SK-N-SH (cell line): Measurements from ENCODE around the gene EPOP.

ENCODE experiments used
- ELF1 ChIP-seq: IDR thresholded peaks from 2 replicates; pipeline ENCODE4 v1.4.0; 2012
- EP300 ChIP-seq, 2 experiments: IDR thresholded peaks; 2 replicates each; pipeline versions ENCODE4 v1.4.0 to v1.6.1; 2012; ENCODE audit warnings: borderline replicate concordance in 1 of 2, low read depth in 1 of 2, low read length in 1 of 2
- FOXM1 ChIP-seq: IDR thresholded peaks from 2 replicates; pipeline ENCODE4 v1.4.0; 2012; ENCODE audit warnings: low read depth, mild to moderate bottlenecking
- POLR2AphosphoS5 ChIP-seq: IDR thresholded peaks from 2 replicates; pipeline ENCODE4 v1.6.1; 2012; ENCODE audit warnings: low read depth, low read length
- RCOR1 ChIP-seq: fragments of 150-350 bp; IDR thresholded peaks from 2 replicates; pipeline ENCODE4 v1.6.1; 2017; ENCODE audit warnings: antibody characterized with exemption, low read length
- RFX5 ChIP-seq: IDR thresholded peaks from 2 replicates; pipeline ENCODE4 v1.6.1; 2012; ENCODE audit warnings: mild to moderate bottlenecking, improper control_type of control experiment, low read length
- RXRA ChIP-seq: IDR thresholded peaks from 2 replicates; pipeline ENCODE4 v1.4.0; 2012; ENCODE audit warnings: low read depth, mild to moderate bottlenecking, borderline replicate concordance
- SIN3A ChIP-seq: IDR thresholded peaks from 2 replicates; pipeline ENCODE4 v1.6.1; 2012; ENCODE audit warnings: low read depth, mild to moderate bottlenecking, low read length, moderate library complexity, borderline replicate concordance
- TAF1 ChIP-seq: IDR thresholded peaks from 2 replicates; pipeline ENCODE4 v1.6.1; 2012; ENCODE audit warnings: low read depth, mild to moderate bottlenecking, low read length, moderate library complexity, borderline replicate concordance
- TF ChIP-seq, protein P1 (sequence below): fragments of 200-600 bp; sonication (generic); IDR thresholded peaks from 2 replicates; pipeline ENCODE4 v1.6.1; 2017; ENCODE audit warnings: antibody characterized with exemption, mild to moderate bottlenecking, moderate library complexity
- TF ChIP-seq, protein P2 (sequence below): fragments of 150-350 bp; IDR thresholded peaks from 2 replicates; pipeline ENCODE4 v1.6.1; 2017; ENCODE audit warnings: antibody characterized with exemption, low read length, low read depth, borderline replicate concordance
- TF ChIP-seq, protein P3 (sequence below): IDR thresholded peaks from 2 replicates; pipeline ENCODE4 v1.4.0; 2012; ENCODE audit warnings: low read depth
- TF ChIP-seq, protein P4 (sequence below): fragments of 150-350 bp; IDR thresholded peaks from 2 replicates; pipeline ENCODE4 v1.6.1; 2016; ENCODE audit warnings: mild to moderate bottlenecking, low read depth, low read length

DNA sequence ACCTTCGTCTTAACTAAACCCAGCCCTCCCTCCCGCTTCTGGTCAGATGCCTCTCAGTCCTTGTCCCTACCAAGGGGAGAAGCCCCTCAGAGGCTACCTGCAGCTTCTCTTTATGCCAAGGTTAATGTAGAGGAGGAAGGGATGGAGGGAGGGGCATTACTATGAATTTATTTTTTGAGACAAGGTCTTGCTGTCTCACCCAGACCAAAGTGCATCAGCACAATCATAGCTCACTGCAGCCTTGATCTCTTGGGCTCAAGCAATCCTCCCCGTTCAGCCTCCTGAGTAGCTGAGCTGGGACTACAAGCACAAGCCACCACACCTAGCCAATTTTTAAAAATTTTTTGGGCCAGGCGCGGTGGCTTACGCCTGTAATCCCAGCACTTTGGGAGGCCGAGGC is 15.3 kb downstream of the EPOP start:
- TF ChIP-seq, protein P1, sequence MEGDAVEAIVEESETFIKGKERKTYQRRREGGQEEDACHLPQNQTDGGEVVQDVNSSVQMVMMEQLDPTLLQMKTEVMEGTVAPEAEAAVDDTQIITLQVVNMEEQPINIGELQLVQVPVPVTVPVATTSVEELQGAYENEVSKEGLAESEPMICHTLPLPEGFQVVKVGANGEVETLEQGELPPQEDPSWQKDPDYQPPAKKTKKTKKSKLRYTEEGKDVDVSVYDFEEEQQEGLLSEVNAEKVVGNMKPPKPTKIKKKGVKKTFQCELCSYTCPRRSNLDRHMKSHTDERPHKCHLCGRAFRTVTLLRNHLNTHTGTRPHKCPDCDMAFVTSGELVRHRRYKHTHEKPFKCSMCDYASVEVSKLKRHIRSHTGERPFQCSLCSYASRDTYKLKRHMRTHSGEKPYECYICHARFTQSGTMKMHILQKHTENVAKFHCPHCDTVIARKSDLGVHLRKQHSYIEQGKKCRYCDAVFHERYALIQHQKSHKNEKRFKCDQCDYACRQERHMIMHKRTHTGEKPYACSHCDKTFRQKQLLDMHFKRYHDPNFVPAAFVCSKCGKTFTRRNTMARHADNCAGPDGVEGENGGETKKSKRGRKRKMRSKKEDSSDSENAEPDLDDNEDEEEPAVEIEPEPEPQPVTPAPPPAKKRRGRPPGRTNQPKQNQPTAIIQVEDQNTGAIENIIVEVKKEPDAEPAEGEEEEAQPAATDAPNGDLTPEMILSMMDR: no peak
- TF ChIP-seq, protein P2, sequence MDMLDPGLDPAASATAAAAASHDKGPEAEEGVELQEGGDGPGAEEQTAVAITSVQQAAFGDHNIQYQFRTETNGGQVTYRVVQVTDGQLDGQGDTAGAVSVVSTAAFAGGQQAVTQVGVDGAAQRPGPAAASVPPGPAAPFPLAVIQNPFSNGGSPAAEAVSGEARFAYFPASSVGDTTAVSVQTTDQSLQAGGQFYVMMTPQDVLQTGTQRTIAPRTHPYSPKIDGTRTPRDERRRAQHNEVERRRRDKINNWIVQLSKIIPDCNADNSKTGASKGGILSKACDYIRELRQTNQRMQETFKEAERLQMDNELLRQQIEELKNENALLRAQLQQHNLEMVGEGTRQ: no peak
- TF ChIP-seq, protein P3, sequence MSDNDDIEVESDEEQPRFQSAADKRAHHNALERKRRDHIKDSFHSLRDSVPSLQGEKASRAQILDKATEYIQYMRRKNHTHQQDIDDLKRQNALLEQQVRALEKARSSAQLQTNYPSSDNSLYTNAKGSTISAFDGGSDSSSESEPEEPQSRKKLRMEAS: no peak
- no peak for TF ChIP-seq ELF1
- no peak for TF ChIP-seq POLR2AphosphoS5
- no peak for TF ChIP-seq TAF1
- TF ChIP-seq, protein P4, sequence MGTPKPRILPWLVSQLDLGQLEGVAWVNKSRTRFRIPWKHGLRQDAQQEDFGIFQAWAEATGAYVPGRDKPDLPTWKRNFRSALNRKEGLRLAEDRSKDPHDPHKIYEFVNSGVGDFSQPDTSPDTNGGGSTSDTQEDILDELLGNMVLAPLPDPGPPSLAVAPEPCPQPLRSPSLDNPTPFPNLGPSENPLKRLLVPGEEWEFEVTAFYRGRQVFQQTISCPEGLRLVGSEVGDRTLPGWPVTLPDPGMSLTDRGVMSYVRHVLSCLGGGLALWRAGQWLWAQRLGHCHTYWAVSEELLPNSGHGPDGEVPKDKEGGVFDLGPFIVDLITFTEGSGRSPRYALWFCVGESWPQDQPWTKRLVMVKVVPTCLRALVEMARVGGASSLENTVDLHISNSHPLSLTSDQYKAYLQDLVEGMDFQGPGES: no peak
- no peak for TF ChIP-seq SIN3A
- no peak for TF ChIP-seq EP300 (IDR thresholded peaks at IDR 0.05; ENCODE audit: borderline replicate concordance in 1 of 2, low read depth in 1 of 2, low read length in 1 of 2)
- TF ChIP-seq RXRA: no peak
- TF ChIP-seq FOXM1: no peak
- no peak for TF ChIP-seq RFX5
- TF ChIP-seq RCOR1: no peak
